ENCODE results near the gene C9orf153.

Gene C9orf153

GRCh38 chr9:86281593-86282076, 22.2 kb upstream of the C9orf153 start:
- TF ChIP-seq ZFX (IDR thresholded peaks at IDR 0.05) (no peak), CTCF (conservative IDR thresholded peaks at IDR 0.05) (no peak)
- peak overlapping the region; percentile 96 for H3K27ac ChIP-seq

- TF ChIP-seq CTCF (conservative IDR thresholded peaks at IDR 0.05) (no peak), ZFX (IDR thresholded peaks at IDR 0.05) (no peak)
- no peak overlapping the region for H3K27ac ChIP-seq
Observed at GRCh38 chr9:86280580-86280979, 21.1 kb upstream of the C9orf153 start.

- no peak for TF ChIP-seq CTCF (conservative IDR thresholded peaks at IDR 0.05)
- no peak for TF ChIP-seq ZFX (IDR thresholded peaks at IDR 0.05)
- H3K27ac ChIP-seq: no peak overlapping the region
Observed at GRCh38 chr9:86279839-86280238, 20.4 kb upstream of the C9orf153 start.

GRCh38 chr9:86277072-86277471, 17.6 kb upstream of the C9orf153 start:
- no peak for TF ChIP-seq ZFX (IDR thresholded peaks at IDR 0.05)
- no peak for TF ChIP-seq CTCF (conservative IDR thresholded peaks at IDR 0.05)
- no peak overlapping the region for H3K27ac ChIP-seq

- TF ChIP-seq ZFX (IDR thresholded peaks at IDR 0.05) (no peak), CTCF (conservative IDR thresholded peaks at IDR 0.05) (peak; percentile 27)
- no peak overlapping the region for H3K27ac ChIP-seq
Observed at GRCh38 chr9:86275962-86276361, 16.5 kb upstream of the C9orf153 start.

- no peak for TF ChIP-seq ZFX (IDR thresholded peaks at IDR 0.05)
- no peak for TF ChIP-seq CTCF (conservative IDR thresholded peaks at IDR 0.05)
Observed at GRCh38 chr9:86274821-86275643, 15.6 kb upstream of the C9orf153 start.

GRCh38 chr9:86272221-86272620, 12.8 kb upstream of the C9orf153 start:
- H3K27ac ChIP-seq: no peak overlapping the region
- TF ChIP-seq ZFX (IDR thresholded peaks at IDR 0.05): no peak
- TF ChIP-seq CTCF (conservative IDR thresholded peaks at IDR 0.05): no peak

More at GRCh38 chr9:86274821-86275643, 15.6 kb upstream of the C9orf153 start:
- no peak overlapping the region for H3K27ac ChIP-seq
